22Rv1 (cell line): ENCODE data around the gene CDHR3.

Experiments used
- ZFX ChIP-seq: fragments of 450-650 bp; IDR thresholded peaks from 2 replicates; pipeline ENCODE4 v1.6.1; 2017; ENCODE audit warnings: antibody characterized with exemption, borderline replicate concordance
- TF ChIP-seq, protein P1 (sequence below): fragments of 450-650 bp; IDR thresholded peaks from 2 replicates; pipeline ENCODE4 v1.5.1; 2017; ENCODE audit warnings: mild to moderate bottlenecking

GRCh38 chr7:105972276-105972675 lies 9.2 kb downstream of the CDHR3 start:
- TF ChIP-seq, protein P1, sequence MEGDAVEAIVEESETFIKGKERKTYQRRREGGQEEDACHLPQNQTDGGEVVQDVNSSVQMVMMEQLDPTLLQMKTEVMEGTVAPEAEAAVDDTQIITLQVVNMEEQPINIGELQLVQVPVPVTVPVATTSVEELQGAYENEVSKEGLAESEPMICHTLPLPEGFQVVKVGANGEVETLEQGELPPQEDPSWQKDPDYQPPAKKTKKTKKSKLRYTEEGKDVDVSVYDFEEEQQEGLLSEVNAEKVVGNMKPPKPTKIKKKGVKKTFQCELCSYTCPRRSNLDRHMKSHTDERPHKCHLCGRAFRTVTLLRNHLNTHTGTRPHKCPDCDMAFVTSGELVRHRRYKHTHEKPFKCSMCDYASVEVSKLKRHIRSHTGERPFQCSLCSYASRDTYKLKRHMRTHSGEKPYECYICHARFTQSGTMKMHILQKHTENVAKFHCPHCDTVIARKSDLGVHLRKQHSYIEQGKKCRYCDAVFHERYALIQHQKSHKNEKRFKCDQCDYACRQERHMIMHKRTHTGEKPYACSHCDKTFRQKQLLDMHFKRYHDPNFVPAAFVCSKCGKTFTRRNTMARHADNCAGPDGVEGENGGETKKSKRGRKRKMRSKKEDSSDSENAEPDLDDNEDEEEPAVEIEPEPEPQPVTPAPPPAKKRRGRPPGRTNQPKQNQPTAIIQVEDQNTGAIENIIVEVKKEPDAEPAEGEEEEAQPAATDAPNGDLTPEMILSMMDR, result no peak
- TF ChIP-seq ZFX, result no peak
